ENCODE results near the gene GPR32.
"Not testable (repeated sequence)": the region's sequence is repeated elsewhere in the genome, so short reads cannot be mapped to it uniquely, and the experiment has no call there.

The GPR32 gene

GRCh38 chr19:50750010-50750409, 20.3 kb upstream of the GPR32 start:
- no peak for DNase-seq

- no peak for DNase-seq
Measured at GRCh38 chr19:50753879-50754278, 16.4 kb upstream of the GPR32 start.

GRCh38 chr19:50756244-50756643, 14.0 kb upstream of the GPR32 start:
- not testable (repeated sequence) for DNase-seq

GRCh38 chr19:50757624-50758023, 12.6 kb upstream of the GPR32 start:
- not testable (repeated sequence) for DNase-seq

DNA sequence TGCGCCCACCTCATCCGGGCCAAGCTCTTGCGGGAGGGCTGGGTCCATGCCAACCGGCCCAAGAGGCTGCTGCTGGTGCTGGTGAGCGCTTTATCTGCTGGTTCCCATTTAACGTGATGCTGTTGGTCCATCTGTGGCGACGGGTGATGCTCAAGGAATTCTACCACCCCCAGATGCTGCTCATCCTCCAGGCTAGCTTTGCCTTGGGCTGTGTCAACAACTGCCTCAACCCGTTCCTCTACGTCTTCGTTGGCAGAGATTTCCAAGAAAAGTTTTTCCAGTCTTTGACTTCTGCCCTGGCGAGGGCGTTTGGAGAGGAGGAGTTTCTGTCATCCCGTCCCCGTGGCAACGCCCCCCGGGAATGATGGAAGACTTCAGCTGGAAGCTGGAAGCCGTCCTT, 11.2 kb upstream of the GPR32 start:
- not testable (repeated sequence) for DNase-seq

GRCh38 chr19:50759886-50760285, 10.4 kb upstream of the GPR32 start:
- DNase-seq = peak; percentile 69

GRCh38 chr19:50761501-50761900, 8.8 kb upstream of the GPR32 start:
- DNase-seq = not testable (repeated sequence)

GRCh38 chr19:50763521-50763920, 6.7 kb upstream of the GPR32 start:
- not testable (repeated sequence) for DNase-seq

GRCh38 chr19:50764409-50764808, 5.9 kb upstream of the GPR32 start:
- no peak for DNase-seq

- DNase-seq = not testable (repeated sequence)
Measured at GRCh38 chr19:50766746-50767145, 3.5 kb upstream of the GPR32 start.

DNA sequence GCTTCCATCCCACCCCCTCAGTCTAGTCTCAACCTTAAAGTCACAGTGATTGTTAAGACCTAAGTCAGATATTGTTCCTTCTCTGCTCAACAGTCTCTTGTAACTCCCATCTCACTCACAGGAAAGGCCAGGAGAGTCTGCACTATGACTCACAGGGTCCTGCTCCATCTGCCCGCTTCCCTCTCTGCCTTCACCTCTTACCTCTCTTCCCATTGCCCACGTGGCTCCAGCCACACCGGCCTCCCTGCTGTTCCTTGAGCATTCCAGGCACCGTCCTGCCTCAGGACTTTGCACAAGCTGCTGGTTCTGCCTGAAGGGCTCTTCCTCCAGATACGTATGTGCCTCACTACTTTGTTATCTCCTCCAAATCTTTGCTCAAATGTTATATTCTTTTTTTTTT, 3.0 kb upstream of the GPR32 start:
- DNase-seq = not testable (repeated sequence)

DNA sequence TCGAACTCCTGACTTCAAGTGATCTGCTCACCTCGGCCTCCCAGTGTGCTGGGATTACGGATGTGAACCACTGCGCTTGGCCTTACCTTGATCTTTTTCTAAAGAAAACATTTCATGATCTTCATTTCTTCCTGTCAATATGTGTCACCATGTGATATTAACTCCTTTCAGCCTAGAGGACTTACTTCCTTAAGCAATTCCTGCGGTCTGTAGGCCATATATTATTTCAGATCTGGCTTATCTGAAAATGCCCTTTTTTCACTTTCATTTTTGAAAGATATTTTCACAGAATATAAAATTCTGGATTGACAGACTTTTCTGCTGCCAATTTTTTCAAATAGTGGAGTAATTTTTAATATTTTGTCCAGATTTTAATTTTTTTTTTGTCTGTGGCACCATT, 2.0 kb upstream of the GPR32 start:
- peak; percentile 32 for DNase-seq

DNA sequence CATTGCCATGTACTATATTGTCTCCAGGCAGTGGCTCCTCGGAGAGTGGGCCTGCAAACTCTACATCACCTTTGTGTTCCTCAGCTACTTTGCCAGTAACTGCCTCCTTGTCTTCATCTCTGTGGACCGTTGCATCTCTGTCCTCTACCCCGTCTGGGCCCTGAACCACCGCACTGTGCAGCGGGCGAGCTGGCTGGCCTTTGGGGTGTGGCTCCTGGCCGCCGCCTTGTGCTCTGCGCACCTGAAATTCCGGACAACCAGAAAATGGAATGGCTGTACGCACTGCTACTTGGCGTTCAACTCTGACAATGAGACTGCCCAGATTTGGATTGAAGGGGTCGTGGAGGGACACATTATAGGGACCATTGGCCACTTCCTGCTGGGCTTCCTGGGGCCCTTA, 624 bp downstream of the GPR32 start:
- DNase-seq = no peak

DNA sequence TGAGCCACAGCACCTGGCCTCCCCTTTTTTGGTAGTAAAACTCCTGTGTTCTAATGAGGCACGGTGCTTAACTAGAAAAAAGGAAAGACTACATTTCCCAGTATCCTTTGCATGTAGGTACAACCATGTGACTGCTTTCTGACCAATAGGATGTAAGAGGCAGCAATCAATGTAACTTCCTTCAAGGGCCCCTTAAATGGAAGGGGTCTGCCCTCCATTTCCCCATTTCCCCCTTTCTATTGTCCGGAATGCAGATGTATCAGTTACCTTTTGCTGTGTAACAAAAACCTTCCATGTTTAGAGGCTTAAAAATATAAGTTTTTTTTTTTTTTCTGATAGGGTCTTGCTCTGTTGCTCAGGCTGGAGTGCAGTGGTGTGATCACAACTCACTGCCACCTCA, 2.2 kb downstream of the GPR32 start:
- peak; percentile 58 for DNase-seq

DNA sequence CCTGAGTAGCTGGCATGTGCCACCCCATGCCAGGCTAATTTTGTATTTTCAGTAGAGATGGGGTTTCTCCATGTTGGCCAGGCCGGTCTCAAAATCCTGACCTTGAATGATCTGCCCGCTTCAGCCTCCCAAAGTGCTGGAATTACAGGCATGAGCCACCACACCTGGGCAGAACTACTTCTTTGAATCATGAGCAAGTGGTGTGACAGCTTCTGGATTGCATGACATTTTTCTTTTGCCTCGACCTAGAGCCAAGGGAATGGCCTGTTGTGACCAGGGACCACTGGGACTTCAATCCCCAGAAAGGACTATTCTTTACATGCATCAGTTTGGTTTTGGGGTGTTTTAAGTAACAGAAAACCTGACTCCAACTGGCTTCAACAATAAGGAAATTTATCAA, 2.6 kb downstream of the GPR32 start:
- not testable (repeated sequence) for DNase-seq

DNA sequence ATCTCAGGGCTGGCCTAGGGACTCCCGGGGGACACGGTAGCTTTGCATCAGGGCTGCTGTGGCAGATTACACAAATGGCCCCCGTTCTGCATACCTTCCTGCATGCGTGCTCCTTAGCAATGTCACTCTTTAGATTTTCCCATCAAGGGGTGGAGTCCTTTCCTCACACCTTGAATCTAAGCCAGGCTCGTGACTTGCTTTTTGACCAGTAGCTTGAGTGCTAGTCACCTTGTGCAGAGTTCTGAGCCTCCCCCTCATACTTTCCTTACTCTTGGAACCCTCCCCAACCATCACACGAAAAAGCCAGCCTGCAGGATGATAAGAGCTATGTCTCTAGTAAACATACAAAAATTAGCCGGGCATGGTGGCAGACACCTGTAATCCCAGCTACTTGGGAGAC, 3.2 kb downstream of the GPR32 start:
- not testable (repeated sequence) for DNase-seq

GRCh38 chr19:50776131-50776530, 5.9 kb downstream of the GPR32 start:
- no peak for DNase-seq

DNA sequence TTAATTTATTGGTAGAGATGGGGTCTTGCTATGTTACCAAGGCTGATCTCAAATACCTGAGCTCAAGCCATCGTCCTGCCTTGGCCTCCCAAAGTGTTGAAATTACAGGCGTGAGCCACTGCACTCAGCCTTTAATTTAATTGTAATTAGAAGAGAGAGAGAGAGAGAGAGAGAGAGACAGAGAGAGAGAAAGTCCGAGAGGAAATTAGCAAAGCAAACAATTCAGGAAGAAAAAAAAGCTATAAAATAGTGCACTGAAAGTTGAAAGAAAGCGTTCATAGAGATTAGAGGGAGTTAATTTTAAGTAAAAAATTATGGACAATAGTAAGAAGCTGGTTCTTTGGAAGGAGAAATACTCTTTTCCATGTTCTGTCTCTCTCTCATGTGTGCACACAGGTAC, 7.0 kb downstream of the GPR32 start:
- DNase-seq = no peak

- peak; percentile 58 for DNase-seq
Measured at GRCh38 chr19:50777830-50778303, 7.6 kb downstream of the GPR32 start.

- DNase-seq = no peak
Measured at GRCh38 chr19:50778906-50779430, 8.7 kb downstream of the GPR32 start.

DNA sequence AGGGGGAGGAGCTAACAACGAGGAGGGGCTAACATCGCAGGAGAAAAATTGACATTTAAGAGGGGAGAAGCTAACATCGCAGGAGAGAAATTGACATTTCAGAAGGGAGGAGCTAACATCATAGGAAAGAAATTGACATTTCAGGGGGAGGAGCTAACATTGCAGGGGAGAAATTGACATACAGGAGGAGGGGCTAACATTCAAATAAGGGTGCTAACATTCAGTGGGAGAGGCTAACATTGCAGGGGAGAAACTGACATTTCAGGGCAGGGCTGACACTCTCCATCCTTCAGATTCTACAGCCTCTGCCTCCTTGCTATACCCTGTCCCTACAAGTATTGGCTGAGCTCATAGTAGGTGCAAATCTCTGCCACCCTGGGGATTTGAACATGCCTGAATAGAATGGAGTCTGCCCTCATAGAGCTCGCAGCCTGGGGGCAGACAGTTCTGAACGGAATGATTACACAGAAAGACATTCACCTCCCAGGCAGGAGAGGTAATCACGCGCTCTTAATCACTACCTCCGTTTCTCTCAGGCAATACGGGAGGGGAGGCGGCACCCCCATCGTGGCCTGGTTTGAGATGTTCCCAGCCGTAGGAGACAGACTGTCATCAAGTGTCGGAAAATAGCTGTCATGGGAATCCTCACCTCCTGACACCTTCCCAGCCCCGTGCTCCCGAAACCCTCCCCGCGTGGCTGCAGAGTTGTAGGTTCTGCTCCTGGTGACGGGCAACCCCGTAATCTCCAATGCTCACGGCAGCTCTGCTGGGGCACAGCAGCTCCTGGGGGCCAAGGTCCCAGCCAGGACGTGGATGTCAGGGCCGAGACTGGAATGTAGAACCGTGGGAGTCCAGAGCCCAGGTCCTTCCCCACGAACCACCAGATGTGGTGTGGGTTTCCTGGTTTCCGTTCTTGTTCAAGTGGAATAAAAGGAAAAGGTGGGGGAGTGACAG, 9.5 kb downstream of the GPR32 start:
- no peak for DNase-seq

DNA sequence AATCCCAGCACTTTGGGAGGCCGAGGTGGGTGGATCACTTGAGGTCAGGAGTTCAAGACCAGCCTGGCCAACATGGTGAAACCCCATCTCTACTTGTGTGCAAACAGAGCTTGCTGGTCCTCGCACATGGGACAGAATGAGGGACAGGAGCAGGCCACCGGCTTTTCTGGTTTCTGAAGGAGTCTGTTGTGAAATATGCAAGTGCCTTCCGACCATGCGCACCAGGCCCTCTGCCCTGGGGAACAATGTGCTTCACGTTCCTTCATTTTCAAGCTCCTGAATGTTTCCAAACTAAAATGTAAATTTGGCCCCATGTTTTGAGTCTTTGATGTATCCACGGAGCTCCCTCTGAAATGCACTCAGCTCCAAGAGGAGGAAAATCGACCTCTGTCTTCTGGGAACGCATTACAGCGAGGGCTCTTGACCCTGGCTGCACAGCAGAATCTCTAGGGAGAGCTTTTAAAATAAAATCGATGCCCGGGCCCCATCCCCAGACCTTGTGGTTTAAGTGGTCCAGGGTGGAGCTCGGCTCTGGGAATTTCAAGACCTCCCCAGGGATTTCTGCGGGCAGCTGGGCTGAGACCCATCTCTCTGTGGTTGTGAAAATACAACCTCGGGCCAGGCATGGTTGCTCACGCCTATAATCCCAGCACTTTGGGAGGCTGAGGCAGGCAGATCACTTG, 10.6 kb downstream of the GPR32 start:
- no peak for DNase-seq

DNA sequence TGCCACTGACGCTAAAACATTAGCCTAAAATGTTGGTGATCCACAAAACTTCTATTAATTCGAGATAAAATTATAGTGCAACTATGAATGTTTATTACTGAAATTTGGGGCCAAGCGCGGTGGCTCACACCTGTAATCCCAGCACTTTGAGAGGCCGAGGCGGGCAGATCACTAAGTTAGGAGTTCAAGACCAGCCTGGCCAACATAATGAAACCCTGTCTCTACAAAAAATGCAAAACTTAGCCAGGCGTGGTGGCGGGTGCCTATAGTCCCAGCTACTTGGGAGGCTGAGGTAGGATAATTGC, 13.5 kb downstream of the GPR32 start:
- DNase-seq = not testable (repeated sequence)

- no peak for DNase-seq
Measured at GRCh38 chr19:50784710-50785109, 14.4 kb downstream of the GPR32 start.

Measured in hematopoietic multipotent progenitor cell treated with erythropoietin and hydrocortisone succinate and interleukin-3 and kit ligand, for 6 days (in vitro differentiated cells).